ENCODE data around the gene SPTBN5. TPM values are rescaled to one million over a fixed set of nuclear protein-coding genes. Genes with fewer than 3 reads are reported as not detected.

The SPTBN5 gene
- total and polyA plus RNA-seq, 12 donors: under 0.01 to 6.8 (median 0.55) TPM

Small RNA genes within 50 kb of the gene (microRNA-seq; reads per million reads assigned to microRNA genes)
- gene MIR4310: 0 reads per million in 3 donors

Small RNA genes within 50 kb of the gene (small RNA-seq; reads per million reads assigned to genes)
- gene JMJD7-PLA2G4B (0 reads per million in 2 donors), gene MIR4310 (0 reads per million in 2 donors), gene RNA5SP393 (0 reads per million in 2 donors)

Other genes starting within 250 kb of the SPTBN5 start
- 10 to 100 TPM; 22.0 to 56.8 (median 40.2) TPM for gene MGA, start 233.6 kb downstream of the SPTBN5 start, total RNA-seq
- 10 to 100 TPM in 1 of 3 donors, 1 to 10 TPM in 2; 2.6 to 14.8 (median 6.0) TPM for gene MGA, start 233.6 kb downstream of the SPTBN5 start, polyA plus RNA-seq
- 10 to 100 TPM; 10.1 to 48.2 (median 25.7) TPM for gene MAPKBP1, start 119.6 kb downstream of the SPTBN5 start, total RNA-seq
- gene MAPKBP1, start 119.6 kb downstream of the SPTBN5 start, polyA plus RNA-seq: 10 to 100 TPM; 12.0 to 60.7 (median 13.0) TPM
- 10 to 100 TPM in 6 of 9 donors, 1 to 10 TPM in 3; 4.0 to 20.6 (median 11.6) TPM for gene JMJD7, start 66.0 kb downstream of the SPTBN5 start, total RNA-seq
- gene JMJD7, start 66.0 kb downstream of the SPTBN5 start, polyA plus RNA-seq: 10 to 100 TPM in 2 of 3 donors, 1 to 10 TPM in 1; 4.2 to 18.1 (median 13.8) TPM
- 1 to 10 TPM in 6 of 9 donors, under 1 TPM in 3; 0.35 to 6.9 (median 1.5) TPM for gene PLA2G4B, start 55.2 kb downstream of the SPTBN5 start, total RNA-seq
- 10 to 100 TPM in 2 of 3 donors, 1 to 10 TPM in 1; 4.8 to 26.4 (median 23.7) TPM for gene PLA2G4B, start 55.2 kb downstream of the SPTBN5 start, polyA plus RNA-seq
- gene EHD4, start 78.5 kb upstream of the SPTBN5 start, total RNA-seq: 10 to 100 TPM in 7 of 9 donors, 1 to 10 TPM in 2; 2.0 to 17.0 (median 13.8) TPM
- 1 to 10 TPM; 5.9 to 7.4 (median 6.2) TPM for gene EHD4, start 78.5 kb upstream of the SPTBN5 start, polyA plus RNA-seq
- gene PLA2G4E, start 127.0 kb upstream of the SPTBN5 start, total RNA-seq: under 1 TPM in 2 of 9 donors, not detected in 7; 0.22 to 0.25 TPM
- 1 to 10 TPM in 1 of 3 donors, under 1 TPM in 1, not detected in 1; 0.03 to 1.1 TPM for gene PLA2G4E, start 127.0 kb upstream of the SPTBN5 start, polyA plus RNA-seq
- gene PLA2G4D, start 200.5 kb upstream of the SPTBN5 start, total RNA-seq: 1 to 10 TPM in 1 of 9 donors, under 1 TPM in 6, not detected in 2; 0.10 to 1.0 (median 0.28) TPM
- gene PLA2G4D, start 200.5 kb upstream of the SPTBN5 start, polyA plus RNA-seq: 1 to 10 TPM in 1 of 3 donors, under 1 TPM in 2; 0.07 to 1.2 (median 0.16) TPM